HepG2 (cell line): ENCODE results near the gene PHF21B. TPM values are rescaled to one million over a fixed set of nuclear protein-coding genes. Genes with fewer than 3 reads are reported as not detected.

ENCODE experiments used
- ATAC-seq: fragments of 200-7000 bp; cut with Tn5 transposase; 3 replicates; pipeline ENCODE4 v1.9.1; 2020; ENCODE audit warnings: mild to moderate bottlenecking, moderate library complexity
- BruUV-seq: library from RNA; stranded (reverse); fragments of 400-500 nt; replicated peaks from 2 replicates; lab custom pipeline; 2021; lab: Mats Ljungman, UMichigan
- CTCF ChIA-PET: fragments of 300-600 bp; formaldehyde crosslinking; extraction: SDS; loops from one replicate; lab custom pipeline; 2021; ENCODE audit warnings: low total read pairs, inconsistent platforms, low intra/inter-chr PET ratio; lab: Yijun Ruan, JAX
- POLR2A ChIA-PET: fragments of 350-600 bp; sonication (Branson Sonifier 250); formaldehyde crosslinking; loops from one replicate; lab custom pipeline; 2020; ENCODE audit warnings: antibody characterized with exemption, inconsistent platforms; lab: Yijun Ruan, JAX
- DNase-seq: peaks from one replicate; pipeline ENCODE4 v3.0.0-alpha.2; 2015; ENCODE audit warnings: low spot score
- FAIRE-seq: peaks from 3 replicates; lab custom pipeline; 2011; peaks lifted over from hg19 to GRCh38; lab: Jason Lieb, UNC
- H2AFZ ChIP-seq: one replicate; pipeline ENCODE4 v1.6.1; 2011; ENCODE audit warnings: low read length, inconsistent platforms
- H3K27ac ChIP-seq: fragments of 300-600 bp; 3 replicates; pipeline ENCODE4 v1.8.0; 2011; ENCODE audit warnings: mixed run types, mild to moderate bottlenecking, mixed read lengths, low read length, inconsistent platforms; ENCODE audit not compliant: insufficient read depth; ENCODE audit errors: extremely low read length
- H3K27me3 ChIP-seq, 2 experiments: fragments of 200-600 bp in 1 of 2; 2 replicates in 1 of 2; 3 replicates in 1 of 2; pipeline versions ENCODE4 v1.6.0 to v1.8.0; 2011; ENCODE audit warnings: low read length in 2 of 2, mild to moderate bottlenecking in 2 of 2, moderate library complexity in 2 of 2, inconsistent platforms in 1 of 2; ENCODE audit not compliant: insufficient read depth in 2 of 2, control insufficient read depth in 1 of 2
- H3K36me3 ChIP-seq, 2 experiments: fragments of 200-600 bp in 1 of 2; replicated peaks in 1 of 2; 2 replicates in 1 of 2; 3 replicates in 1 of 2; pipeline versions ENCODE4 v1.5.1 to v1.8.0; 2011; ENCODE audit warnings: low read length in 2 of 2, inconsistent platforms in 1 of 2; ENCODE audit not compliant: insufficient read depth in 2 of 2, control insufficient read depth in 1 of 2
- H3K4me1 ChIP-seq: 2 replicates; pipeline ENCODE4 v1.5.1; 2012; ENCODE audit warnings: low read length, inconsistent platforms; ENCODE audit not compliant: insufficient read depth
- H3K4me2 ChIP-seq: 2 replicates; pipeline ENCODE4 v1.6.0; 2011; ENCODE audit warnings: low read depth, low read length, inconsistent platforms
- H3K4me3 ChIP-seq, 3 experiments: fragments of 200-600 bp in 1 of 3; sonication (generic), shearing (Covaris generic) in 1 of 3; replicated peaks in 1 of 3; 2 replicates each; pipeline ENCODE4 v1.5.1; 2011 to 2016; ENCODE audit warnings: low read length in 3 of 3, inconsistent platforms in 2 of 3, low read depth in 2 of 3, mild to moderate bottlenecking in 2 of 3, control low read depth in 1 of 3, mixed read lengths in 1 of 3; ENCODE audit not compliant: insufficient read depth in 1 of 3
- H3K79me2 ChIP-seq: one replicate; pipeline ENCODE4 v1.6.1; 2011; ENCODE audit warnings: low read length, inconsistent platforms; ENCODE audit not compliant: insufficient read depth
- H3K9ac ChIP-seq: 2 replicates; pipeline ENCODE4 v1.6.0; 2011; ENCODE audit warnings: mild to moderate bottlenecking, low read depth, low read length, inconsistent platforms; ENCODE audit not compliant: insufficient read depth
- H3K9me3 ChIP-seq: 2 replicates; pipeline ENCODE4 v1.5.1; 2012; ENCODE audit warnings: mild to moderate bottlenecking, low read length
- H4K20me1 ChIP-seq: 2 replicates; pipeline ENCODE4 v1.6.0; 2011; ENCODE audit warnings: inconsistent platforms, mild to moderate bottlenecking, low read length, moderate library complexity; ENCODE audit not compliant: insufficient read depth
- FLYWCH1 ChIP-seq: sonication (generic); formaldehyde crosslinking; IDR thresholded peaks from 2 replicates; pipeline ENCODE4 v1.8.1; 2023; ENCODE audit warnings: mild to moderate bottlenecking, missing genetic modification reagents
- FOXA3 ChIP-seq: IDR thresholded peaks from 2 replicates; pipeline ENCODE4 v1.6.1; 2016; ENCODE audit warnings: missing genetic modification reagents, missing compliant biosample characterization
- MYC ChIP-seq: sonication (generic); formaldehyde crosslinking; IDR thresholded peaks from 2 replicates; pipeline ENCODE4 v1.9.0; 2021; ENCODE audit warnings: missing genetic modification reagents, borderline replicate concordance
- SMAD3 ChIP-seq: sonication (generic); formaldehyde crosslinking; IDR thresholded peaks from 2 replicates; pipeline ENCODE4 v1.4.0; 2020; ENCODE audit warnings: missing genetic modification reagents
- SMARCE1 ChIP-seq: fragments of 450-650 bp; IDR thresholded peaks from 2 replicates; pipeline ENCODE4 v1.6.1; 2017; ENCODE audit warnings: borderline replicate concordance
- SOX5 ChIP-seq: IDR thresholded peaks from 2 replicates; pipeline ENCODE4 v1.6.1; 2016; ENCODE audit warnings: borderline replicate concordance
- ZNF20 ChIP-seq: sonication (generic); formaldehyde crosslinking; IDR thresholded peaks from 2 replicates; pipeline ENCODE4 v1.4.0; 2020; ENCODE audit warnings: mild to moderate bottlenecking, moderate library complexity, missing genetic modification reagents
- ZNF431 ChIP-seq: sonication (generic); formaldehyde crosslinking; IDR thresholded peaks from 2 replicates; pipeline ENCODE4 v1.9.0; 2022; ENCODE audit warnings: missing genetic modification reagents, low read depth, mild to moderate bottlenecking, borderline replicate concordance
- ZNF441 ChIP-seq: sonication (generic); formaldehyde crosslinking; IDR thresholded peaks from 2 replicates; pipeline ENCODE4 v1.7.0; 2021; ENCODE audit warnings: missing genetic modification reagents, borderline replicate concordance
- ZNF773 ChIP-seq: sonication (generic); formaldehyde crosslinking; IDR thresholded peaks from 2 replicates; pipeline ENCODE4 v1.4.0; 2020; ENCODE audit warnings: missing genetic modification reagents, borderline replicate concordance
- WGBS: methylation state at CpG from one replicate; pipeline ENCODE4 v1.1.6; 2017; ENCODE audit warnings: low lambda C conversion rate; 5-methylcytosine and 5-hydroxymethylcytosine counted together
- in situ Hi-C: cut with HindIII; loops from 2 replicates; pipeline ENCODE4 v1.10.0; 2017; ENCODE audit warnings: low pct_unique_long_range_greater_than_20kb; ENCODE audit not compliant: extremely low pct_ligation_motif_present
- intact Hi-C: fragments of 100-400 bp; cut with micrococcal nuclease; formaldehyde crosslinking; loops from one replicate; pipeline ENCODE4 v1.10.0; 2022; ENCODE audit not compliant: unreplicated experiment
- polyA plus RNA-seq, 8 experiments: library from polyadenylated mRNA; depleted of rRNA in 3 of 8; stranded (reverse) in 7 of 8; unstranded in 1 of 8; fragments of >200 nt; fragmentation: Illumina TruSeq in 4 of 8; extraction: Trizol in 4 of 8; gene quantifications; 2 replicates each; pipeline versions ENCODE4 v1.2.1 to v1.2.3, GENCODE V29; 2011 to 2016; ENCODE audit warnings: low read depth in 4 of 8, missing spikeins in 1 of 8, mixed read lengths in 1 of 8; ENCODE audit not compliant: insufficient read depth in 1 of 8
- total RNA-seq, 5 experiments: library from RNA; depleted of rRNA; stranded (reverse); fragments of >200 nt; fragmentation: Illumina TruSeq; extraction: Trizol; gene quantifications; 2 replicates each; pipeline ENCODE4 v1.2.3, GENCODE V29; 2016; ENCODE audit warnings: low read depth in 1 of 5
- TF ChIP-seq, protein P1 (sequence below): sonication (generic); formaldehyde crosslinking; IDR thresholded peaks from 2 replicates; pipeline ENCODE4 v1.4.0; 2020; ENCODE audit warnings: missing genetic modification reagents, borderline replicate concordance
- TF ChIP-seq, protein P2 (sequence below): sonication (generic); formaldehyde crosslinking; conservative IDR thresholded peaks from 2 replicates; pipeline ENCODE4 v1.4.0; 2020; ENCODE audit warnings: missing genetic modification reagents
- TF ChIP-seq, protein P3 (sequence below): sonication (generic); formaldehyde crosslinking; IDR thresholded peaks from 2 replicates; pipeline ENCODE4 v1.4.0; 2020; ENCODE audit warnings: low read depth, mild to moderate bottlenecking, missing genetic modification reagents
- TF ChIP-seq, protein P4 (sequence below): sonication (generic); formaldehyde crosslinking; IDR thresholded peaks from 2 replicates; pipeline ENCODE4 v1.5.0; 2020; ENCODE audit warnings: mild to moderate bottlenecking, missing genetic modification reagents
- TF ChIP-seq, protein P5 (sequence below): sonication (generic); formaldehyde crosslinking; IDR thresholded peaks from 2 replicates; pipeline ENCODE4 v1.4.0; 2020; ENCODE audit warnings: mild to moderate bottlenecking, low read depth, missing genetic modification reagents

The PHF21B gene
- total and polyA plus RNA-seq, 2 of the 13 experiments (the other 11 are each of a cell fraction or from before 2014, with no cell fraction given), result not detected

DNA sequence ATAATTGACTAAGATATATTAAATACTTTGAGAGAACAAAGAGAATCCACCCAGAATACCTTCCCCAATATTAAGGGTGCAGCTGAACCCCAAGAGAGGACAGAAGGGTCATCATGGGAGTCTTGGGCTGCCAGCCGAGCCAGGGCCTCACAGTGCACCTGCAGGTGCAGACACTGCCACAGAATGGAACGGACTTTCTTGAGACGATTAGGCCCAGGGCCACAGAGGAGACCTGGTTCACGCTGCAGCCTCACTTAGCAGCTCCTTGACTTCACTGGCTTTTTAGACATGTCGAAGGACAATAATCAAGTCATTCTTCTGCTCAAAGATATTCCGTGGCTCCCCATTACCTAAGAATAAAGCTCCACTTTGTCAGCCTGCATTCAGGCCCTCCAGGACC lies 100.6 kb downstream of the PHF21B start:
- H4K20me1 ChIP-seq, result peaks cover 3% of the 10 kb centered on the region; the same call in 1 of the 2 replicates
- intact Hi-C loops, result no loop called here
- 0% methylated on average over 5 of the region's 6 CpGs for WGBS
- no peak for ATAC-seq
- ChIA-PET CTCF (no interaction called here), POLR2A (no interaction called here)
- H3K79me2 ChIP-seq, result no peaks in the 10 kb centered on the region
- H3K4me2 ChIP-seq, result no peak overlapping the region
- H3K4me1 ChIP-seq, result no peaks in the 10 kb centered on the region
- no peak for DNase-seq
- no peaks in the 10 kb centered on the region; the same call in 1 of the 2 replicates for H3K9me3 ChIP-seq
- H3K9ac ChIP-seq, result no peak overlapping the region
- peaks cover 3 to 49% of the 10 kb centered on the region in 2 experiments; a peak in 4 of 5 replicates for H3K27me3 ChIP-seq
- no peak overlapping the region for H3K4me3 ChIP-seq
- in situ Hi-C loops, result no loop called here
- H3K27ac ChIP-seq, result no peak overlapping the region
- no TSS peak for BruUV-seq
- no peaks in the 10 kb centered on the region for H3K36me3 ChIP-seq
- H2AFZ ChIP-seq, result no peak overlapping the region
- no peak for FAIRE-seq
- TF ChIP-seq ZNF20 (CRISPR knock-in tag) (no peak), ZNF441 (CRISPR knock-in tag) (no peak), SMARCE1 (no peak), SOX5 (CRISPR knock-in tag) (no peak), FLYWCH1 (CRISPR knock-in tag) (no peak), FOXA3 (CRISPR knock-in tag) (no peak), SMAD3 (CRISPR knock-in tag) (no peak), ZNF773 (CRISPR knock-in tag) (no peak), ZNF431 (no peak), MYC (CRISPR knock-in tag) (no peak)
- TF ChIP-seq, protein P1, sequence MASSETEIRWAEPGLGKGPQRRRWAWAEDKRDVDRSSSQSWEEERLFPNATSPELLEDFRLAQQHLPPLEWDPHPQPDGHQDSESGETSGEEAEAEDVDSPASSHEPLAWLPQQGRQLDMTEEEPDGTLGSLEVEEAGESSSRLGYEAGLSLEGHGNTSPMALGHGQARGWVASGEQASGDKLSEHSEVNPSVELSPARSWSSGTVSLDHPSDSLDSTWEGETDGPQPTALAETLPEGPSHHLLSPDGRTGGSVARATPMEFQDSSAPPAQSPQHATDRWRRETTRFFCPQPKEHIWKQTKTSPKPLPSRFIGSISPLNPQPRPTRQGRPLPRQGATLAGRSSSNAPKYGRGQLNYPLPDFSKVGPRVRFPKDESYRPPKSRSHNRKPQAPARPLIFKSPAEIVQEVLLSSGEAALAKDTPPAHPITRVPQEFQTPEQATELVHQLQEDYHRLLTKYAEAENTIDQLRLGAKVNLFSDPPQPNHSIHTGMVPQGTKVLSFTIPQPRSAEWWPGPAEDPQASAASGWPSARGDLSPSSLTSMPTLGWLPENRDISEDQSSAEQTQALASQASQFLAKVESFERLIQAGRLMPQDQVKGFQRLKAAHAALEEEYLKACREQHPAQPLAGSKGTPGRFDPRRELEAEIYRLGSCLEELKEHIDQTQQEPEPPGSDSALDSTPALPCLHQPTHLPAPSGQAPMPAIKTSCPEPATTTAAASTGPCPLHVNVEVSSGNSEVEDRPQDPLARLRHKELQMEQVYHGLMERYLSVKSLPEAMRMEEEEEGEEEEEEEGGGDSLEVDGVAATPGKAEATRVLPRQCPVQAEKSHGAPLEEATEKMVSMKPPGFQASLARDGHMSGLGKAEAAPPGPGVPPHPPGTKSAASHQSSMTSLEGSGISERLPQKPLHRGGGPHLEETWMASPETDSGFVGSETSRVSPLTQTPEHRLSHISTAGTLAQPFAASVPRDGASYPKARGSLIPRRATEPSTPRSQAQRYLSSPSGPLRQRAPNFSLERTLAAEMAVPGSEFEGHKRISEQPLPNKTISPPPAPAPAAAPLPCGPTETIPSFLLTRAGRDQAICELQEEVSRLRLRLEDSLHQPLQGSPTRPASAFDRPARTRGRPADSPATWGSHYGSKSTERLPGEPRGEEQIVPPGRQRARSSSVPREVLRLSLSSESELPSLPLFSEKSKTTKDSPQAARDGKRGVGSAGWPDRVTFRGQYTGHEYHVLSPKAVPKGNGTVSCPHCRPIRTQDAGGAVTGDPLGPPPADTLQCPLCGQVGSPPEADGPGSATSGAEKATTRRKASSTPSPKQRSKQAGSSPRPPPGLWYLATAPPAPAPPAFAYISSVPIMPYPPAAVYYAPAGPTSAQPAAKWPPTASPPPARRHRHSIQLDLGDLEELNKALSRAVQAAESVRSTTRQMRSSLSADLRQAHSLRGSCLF (CRISPR knock-in tag), result no peak
- TF ChIP-seq, protein P2, sequence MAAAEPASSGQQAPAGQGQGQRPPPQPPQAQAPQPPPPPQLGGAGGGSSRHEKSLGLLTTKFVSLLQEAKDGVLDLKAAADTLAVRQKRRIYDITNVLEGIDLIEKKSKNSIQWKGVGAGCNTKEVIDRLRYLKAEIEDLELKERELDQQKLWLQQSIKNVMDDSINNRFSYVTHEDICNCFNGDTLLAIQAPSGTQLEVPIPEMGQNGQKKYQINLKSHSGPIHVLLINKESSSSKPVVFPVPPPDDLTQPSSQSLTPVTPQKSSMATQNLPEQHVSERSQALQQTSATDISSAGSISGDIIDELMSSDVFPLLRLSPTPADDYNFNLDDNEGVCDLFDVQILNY, result no peak
- TF ChIP-seq, protein P3, sequence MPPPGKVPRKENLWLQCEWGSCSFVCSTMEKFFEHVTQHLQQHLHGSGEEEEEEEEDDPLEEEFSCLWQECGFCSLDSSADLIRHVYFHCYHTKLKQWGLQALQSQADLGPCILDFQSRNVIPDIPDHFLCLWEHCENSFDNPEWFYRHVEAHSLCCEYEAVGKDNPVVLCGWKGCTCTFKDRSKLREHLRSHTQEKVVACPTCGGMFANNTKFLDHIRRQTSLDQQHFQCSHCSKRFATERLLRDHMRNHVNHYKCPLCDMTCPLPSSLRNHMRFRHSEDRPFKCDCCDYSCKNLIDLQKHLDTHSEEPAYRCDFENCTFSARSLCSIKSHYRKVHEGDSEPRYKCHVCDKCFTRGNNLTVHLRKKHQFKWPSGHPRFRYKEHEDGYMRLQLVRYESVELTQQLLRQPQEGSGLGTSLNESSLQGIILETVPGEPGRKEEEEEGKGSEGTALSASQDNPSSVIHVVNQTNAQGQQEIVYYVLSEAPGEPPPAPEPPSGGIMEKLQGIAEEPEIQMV (CRISPR knock-in tag), result no peak
- TF ChIP-seq, protein P4, sequence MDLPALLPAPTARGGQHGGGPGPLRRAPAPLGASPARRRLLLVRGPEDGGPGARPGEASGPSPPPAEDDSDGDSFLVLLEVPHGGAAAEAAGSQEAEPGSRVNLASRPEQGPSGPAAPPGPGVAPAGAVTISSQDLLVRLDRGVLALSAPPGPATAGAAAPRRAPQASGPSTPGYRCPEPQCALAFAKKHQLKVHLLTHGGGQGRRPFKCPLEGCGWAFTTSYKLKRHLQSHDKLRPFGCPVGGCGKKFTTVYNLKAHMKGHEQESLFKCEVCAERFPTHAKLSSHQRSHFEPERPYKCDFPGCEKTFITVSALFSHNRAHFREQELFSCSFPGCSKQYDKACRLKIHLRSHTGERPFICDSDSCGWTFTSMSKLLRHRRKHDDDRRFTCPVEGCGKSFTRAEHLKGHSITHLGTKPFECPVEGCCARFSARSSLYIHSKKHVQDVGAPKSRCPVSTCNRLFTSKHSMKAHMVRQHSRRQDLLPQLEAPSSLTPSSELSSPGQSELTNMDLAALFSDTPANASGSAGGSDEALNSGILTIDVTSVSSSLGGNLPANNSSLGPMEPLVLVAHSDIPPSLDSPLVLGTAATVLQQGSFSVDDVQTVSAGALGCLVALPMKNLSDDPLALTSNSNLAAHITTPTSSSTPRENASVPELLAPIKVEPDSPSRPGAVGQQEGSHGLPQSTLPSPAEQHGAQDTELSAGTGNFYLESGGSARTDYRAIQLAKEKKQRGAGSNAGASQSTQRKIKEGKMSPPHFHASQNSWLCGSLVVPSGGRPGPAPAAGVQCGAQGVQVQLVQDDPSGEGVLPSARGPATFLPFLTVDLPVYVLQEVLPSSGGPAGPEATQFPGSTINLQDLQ, result no peak
- TF ChIP-seq, protein P5, sequence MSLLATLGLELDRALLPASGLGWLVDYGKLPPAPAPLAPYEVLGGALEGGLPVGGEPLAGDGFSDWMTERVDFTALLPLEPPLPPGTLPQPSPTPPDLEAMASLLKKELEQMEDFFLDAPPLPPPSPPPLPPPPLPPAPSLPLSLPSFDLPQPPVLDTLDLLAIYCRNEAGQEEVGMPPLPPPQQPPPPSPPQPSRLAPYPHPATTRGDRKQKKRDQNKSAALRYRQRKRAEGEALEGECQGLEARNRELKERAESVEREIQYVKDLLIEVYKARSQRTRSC, result no peak
